Skin of body (tissue), 2 donors: ENCODE data around the gene HRNR. TPM values are rescaled to one million over a fixed set of nuclear protein-coding genes. Genes with fewer than 3 reads are reported as not detected.

Experiments
- DNase-seq: peaks from one replicate; lab custom pipeline; 2025; lab: John Stamatoyannopoulos, UW
- total RNA-seq: library from RNA; depleted of rRNA; stranded (reverse); fragments of >200 nt; gene quantifications from one replicate; pipeline ENCODE4 v1.2.3, GENCODE V29; 2014

Gene HRNR
- total RNA-seq, 1 donor from 2014 or later: not detected

GRCh38 chr1:152189657-152190442, 34.1 kb downstream of the HRNR start:
- peak; percentile 62 for DNase-seq

GRCh38 chr1:152188673-152189591, 35.1 kb downstream of the HRNR start:
- DNase-seq: peak; percentile 8

- DNase-seq: no peak
Observed at GRCh38 chr1:152186556-152187285, 37.3 kb downstream of the HRNR start.

DNA sequence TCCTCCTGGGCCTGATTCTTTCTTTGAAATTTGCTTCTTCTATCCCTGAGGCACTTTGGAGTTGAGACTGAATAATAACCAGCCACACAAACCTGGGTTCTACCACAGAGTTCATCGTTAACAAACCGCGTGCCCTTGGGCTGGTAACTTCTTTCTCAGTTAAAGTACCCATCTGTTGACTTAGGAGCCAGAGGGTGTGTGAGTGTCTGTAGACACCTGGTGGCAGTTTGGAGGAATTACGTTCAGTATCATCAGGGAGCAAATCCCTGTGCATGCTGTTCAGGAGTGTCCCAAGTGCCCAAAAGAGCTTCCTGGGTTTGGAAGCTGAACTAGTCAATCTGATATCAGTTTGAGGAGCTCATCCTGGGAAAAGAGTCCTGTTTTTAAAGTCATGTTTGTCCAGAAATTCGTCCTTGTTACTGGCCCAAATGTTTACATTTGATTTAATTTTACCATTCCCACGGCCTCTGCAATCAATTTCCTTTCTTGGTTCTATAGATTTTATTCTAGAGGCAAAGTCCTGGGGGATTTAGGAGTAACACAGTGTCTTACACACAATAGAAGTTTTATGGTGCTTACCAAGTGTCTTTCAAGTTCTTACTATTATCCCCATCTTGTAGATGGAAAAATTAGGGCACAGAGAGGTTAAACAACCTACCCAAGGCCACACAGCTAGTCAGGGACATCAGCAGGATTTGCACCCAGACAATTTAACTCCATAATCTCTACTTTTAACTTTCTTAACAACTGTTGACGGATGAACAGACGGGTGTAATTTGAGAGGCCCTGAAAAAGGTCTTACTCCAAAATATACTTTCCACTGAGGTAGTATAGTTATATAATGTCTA, 38.2 kb downstream of the HRNR start:
- no peak for DNase-seq

GRCh38 chr1:152182944-152183361, 41.0 kb downstream of the HRNR start:
- no peak for DNase-seq

GRCh38 chr1:152182431-152182830, 41.6 kb downstream of the HRNR start:
- DNase-seq: no peak

- no peak for DNase-seq
Observed at GRCh38 chr1:152179566-152179965, 44.4 kb downstream of the HRNR start.

- DNase-seq: no peak
Observed at GRCh38 chr1:152170287-152170905, 53.6 kb downstream of the HRNR start.

DNA sequence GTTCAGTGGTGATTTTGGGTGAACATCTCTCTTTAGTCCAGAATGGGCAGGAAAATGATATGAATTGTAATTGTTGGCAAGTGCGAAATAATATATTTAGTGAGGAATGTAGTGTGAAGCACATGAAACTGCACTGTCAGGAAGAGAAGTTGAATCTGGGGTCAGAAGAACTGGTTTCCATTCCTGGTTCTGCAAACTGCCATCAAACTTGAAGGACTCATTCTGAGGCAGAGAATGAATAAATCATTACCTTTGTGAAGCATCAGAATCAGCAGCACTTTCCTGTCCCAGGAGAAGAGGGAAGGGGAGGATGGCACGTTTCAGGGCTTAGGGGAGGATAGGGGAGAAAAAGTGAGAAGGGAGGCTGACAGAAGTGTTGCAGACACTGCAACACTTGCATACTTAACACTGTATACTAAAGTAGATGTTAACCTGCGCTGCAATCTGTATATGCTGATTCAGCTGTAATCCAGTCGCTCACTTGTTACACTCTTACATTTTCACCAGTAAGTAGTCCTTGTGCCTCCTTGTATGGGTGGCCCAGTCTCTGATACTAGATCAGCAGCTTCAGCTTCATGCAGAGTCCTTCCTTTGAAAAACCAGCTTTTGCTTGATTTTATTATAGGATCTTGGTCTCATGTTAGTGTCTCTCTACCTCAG, 54.5 kb downstream of the HRNR start:
- DNase-seq: no peak

DNA sequence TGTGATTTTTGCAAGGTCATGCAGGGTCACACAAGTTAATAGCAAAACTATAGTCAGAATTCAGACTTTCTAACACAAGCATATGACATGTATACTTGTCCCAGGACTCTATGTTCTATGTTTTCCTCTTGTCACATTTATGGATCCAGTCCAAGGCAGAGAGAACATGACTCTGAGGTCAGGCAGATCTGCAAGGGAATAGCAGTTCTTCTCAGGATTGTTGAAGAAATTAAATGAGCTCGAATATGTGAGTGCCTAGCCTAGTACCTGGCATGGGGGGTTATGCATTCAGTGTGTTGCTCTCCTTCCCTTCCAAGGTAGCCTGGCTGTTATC, 55.5 kb downstream of the HRNR start:
- no peak for DNase-seq

DNA sequence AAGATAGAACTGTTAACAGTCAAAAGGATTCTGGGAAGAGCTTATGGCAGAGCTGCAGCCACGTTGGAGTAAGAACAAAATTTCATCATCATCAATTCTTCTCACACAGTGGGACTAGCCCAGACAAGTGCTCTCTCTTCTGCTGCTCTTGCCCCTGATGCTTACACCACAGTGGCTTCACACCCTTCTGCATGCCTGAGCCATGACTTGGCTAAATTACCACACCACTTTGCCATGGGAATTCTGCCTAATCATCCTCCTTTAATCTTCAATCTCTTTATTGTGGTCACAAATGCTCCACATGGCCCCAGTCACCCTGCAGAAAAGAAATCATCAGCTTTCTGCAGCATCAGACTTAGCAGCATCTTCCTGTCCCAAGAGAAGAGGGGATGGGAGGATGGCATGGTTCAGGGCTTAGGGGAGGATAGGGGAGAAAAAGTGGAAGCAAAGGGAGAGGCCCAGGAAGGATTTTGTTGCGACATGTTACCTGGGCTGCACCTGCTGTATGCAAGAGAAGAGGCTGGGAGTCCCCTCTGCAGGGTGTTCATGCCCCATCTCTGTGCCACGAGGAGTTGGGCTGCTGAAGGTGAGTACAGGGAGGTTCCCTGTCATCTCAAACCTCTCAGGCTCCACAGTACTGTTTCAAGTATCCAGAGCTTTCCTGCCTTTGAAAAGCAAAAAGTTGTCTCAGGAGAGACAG, 56.0 kb downstream of the HRNR start:
- no peak for DNase-seq

DNA sequence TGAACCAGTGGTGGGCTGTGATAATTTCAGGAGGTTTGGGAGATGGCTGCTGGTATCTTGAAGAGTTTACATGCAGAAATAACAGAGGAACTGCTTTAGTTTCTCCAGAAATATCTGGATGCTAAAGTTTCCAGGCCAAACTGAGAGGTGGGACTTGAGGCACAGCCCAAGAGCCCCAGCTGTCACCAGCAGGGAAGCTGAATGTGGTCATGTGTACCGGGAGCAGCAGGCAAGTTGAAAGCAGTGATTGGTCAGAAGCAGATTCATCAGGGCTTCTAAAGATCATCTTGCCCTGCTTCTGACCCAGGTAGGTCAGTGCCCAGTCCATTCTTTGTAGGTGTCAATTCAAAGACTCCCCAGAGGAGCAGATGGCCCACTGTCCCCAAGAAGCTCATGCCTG, 57.0 kb downstream of the HRNR start:
- DNase-seq: no peak

DNA sequence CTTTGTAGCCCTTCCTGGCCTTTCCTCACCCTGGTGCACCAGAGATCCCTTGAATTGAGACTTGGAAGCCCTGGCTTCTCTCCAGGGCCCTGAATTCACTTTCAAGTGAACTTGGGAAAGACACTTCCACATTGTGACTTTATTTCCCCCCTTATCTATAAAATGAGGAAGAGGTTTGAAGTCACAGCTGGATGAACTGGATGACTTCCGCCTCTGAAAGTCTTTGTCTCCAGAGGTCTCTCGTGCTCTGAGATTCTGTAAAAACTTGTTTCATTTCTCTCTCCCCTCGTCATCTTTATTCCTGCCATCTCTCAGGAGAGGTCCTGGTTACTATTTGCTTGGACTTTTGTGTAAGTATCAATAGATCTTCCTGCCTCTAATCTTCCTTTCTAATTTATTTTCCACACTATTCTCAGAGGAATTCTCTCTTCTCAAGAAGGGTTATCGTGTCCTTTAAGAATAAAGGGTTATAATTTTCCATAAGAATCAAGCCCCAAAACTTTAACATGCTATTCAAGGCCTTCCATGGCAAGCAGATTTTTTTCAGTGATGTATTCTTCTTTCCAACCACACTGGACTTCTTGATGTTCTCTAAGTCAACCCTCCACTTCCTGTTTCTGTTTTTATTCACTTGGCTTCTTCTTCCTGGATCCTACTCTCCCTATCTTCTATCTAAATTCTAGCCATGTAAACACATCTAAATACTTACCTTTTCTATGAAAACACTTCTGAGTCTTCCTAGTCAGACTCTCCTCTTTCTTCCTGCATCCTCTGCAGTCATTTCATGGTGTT, 58.5 kb downstream of the HRNR start:
- DNase-seq: no peak

DNA sequence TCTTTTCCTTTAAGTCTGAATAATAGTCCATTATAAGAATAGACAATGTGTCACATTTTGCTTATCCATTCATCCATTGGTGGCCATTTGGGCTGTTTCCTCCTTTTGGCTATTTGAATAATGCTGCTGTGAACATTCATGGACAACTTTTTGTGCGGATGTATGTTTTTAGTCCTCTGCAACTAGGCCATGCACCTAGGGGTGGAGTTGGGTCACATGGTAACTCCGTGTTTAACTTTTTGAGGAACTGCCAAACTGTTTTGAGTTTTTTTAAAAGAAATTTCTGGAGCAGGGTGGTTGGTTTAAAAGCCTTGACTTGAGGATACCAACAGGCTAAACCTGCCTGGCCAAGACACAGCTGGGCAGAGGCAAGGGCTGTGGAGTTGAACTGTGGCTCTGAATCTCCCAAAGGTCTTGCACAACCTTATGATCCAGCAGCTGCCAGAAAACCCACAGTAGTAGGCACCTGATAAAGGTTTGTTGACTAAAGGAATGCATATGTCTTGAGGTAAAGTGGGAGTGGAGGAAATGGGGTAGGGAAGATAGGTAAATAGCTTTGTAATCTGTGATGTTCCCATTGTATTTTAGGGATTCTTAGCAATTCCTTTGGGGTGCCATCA, 59.4 kb downstream of the HRNR start:
- DNase-seq: no peak

DNA sequence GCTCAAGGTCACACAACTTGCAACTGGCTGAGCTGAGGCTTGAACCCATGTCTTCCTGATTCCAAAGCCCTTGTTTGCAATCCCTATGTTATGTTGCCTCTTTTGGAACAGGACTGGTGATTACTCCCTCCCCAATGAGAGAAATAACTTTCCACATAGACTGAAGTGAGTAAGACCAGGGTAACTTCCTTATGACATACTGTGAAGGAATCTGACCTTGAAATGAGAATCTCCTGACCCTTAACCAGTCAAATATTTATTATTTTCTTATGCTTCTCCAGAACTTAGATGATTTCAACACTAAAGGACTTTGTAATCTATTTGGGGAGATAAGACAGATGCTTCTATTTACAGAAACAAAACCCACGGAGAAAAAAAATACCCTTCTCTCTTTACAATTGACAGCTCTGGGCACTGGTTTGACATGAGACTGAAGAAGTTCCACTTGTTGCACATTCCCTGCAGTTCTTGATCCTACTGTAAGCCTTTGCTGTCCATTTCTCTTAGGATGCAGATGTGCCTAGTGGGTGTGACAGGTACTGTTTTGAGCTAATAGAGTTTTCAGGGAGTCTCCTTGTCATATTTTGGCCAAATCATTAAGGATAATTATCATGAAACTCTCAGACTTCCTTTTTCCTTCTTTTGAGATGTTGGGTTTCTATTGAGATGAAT, 61.1 kb downstream of the HRNR start:
- DNase-seq: no peak
